Ascending aorta (tissue), 2 donors: ENCODE data around the gene FTSJ1. TPM values are rescaled to one million over a fixed set of nuclear protein-coding genes. Genes with fewer than 3 reads are reported as not detected.

Experiments
- DNase-seq, 2 donors: peaks; one replicate each; pipeline ENCODE4 v3.0.0-alpha.2; 2019; ENCODE audit warnings: low spot score in 2 of 2
- H3K27ac ChIP-seq, 2 donors: fragments of 200-600 bp; sonication (generic); one replicate each; pipeline ENCODE4 v1.5.1; 2016 to 2017; ENCODE audit warnings: mild to moderate bottlenecking in 1 of 2
- H3K27me3 ChIP-seq: fragments of 200-600 bp; sonication (generic); one replicate; pipeline ENCODE4 v1.5.1; 2017
- H3K36me3 ChIP-seq, 2 donors: fragments of 200-600 bp; sonication (generic); one replicate each; pipeline ENCODE4 v1.5.1; 2016
- H3K4me1 ChIP-seq, 2 donors: fragments of 200-600 bp; sonication (generic); one replicate each; pipeline ENCODE4 v1.5.1; 2016 to 2017; ENCODE audit warnings: mild to moderate bottlenecking in 1 of 2
- H3K4me3 ChIP-seq, 2 donors: fragments of 200-600 bp; sonication (generic); one replicate each; pipeline ENCODE4 v1.5.1; 2016 to 2017; ENCODE audit warnings: mild to moderate bottlenecking in 1 of 2
- H3K9me3 ChIP-seq, 2 donors: fragments of 200-600 bp; sonication (generic); one replicate each; pipeline ENCODE4 v1.5.1; 2016
- intact Hi-C: fragments of 100-400 bp; cut with DNase I; formaldehyde crosslinking; loops from one replicate; pipeline ENCODE4 v1.15.1; 2023
- total RNA-seq: library from RNA; depleted of rRNA; stranded (reverse); fragments of >200 nt; gene quantifications from one replicate; pipeline ENCODE4 v1.1.0, GENCODE V29; 2016
- TF ChIP-seq, protein P1 (sequence below), 3 experiments: fragments of 200-600 bp in 2 of 3; fragments of 450-650 bp in 1 of 3; sonication (generic) in 2 of 3; IDR thresholded peaks; one replicate each; pipeline ENCODE4 v1.5.1; 2016 to 2019; ENCODE audit warnings: antibody characterized with exemption in 3 of 3, mild to moderate bottlenecking in 1 of 3, moderate library complexity in 1 of 3

Gene FTSJ1
- total RNA-seq, 1 donor from 2014 or later = 159 TPM

DNA sequence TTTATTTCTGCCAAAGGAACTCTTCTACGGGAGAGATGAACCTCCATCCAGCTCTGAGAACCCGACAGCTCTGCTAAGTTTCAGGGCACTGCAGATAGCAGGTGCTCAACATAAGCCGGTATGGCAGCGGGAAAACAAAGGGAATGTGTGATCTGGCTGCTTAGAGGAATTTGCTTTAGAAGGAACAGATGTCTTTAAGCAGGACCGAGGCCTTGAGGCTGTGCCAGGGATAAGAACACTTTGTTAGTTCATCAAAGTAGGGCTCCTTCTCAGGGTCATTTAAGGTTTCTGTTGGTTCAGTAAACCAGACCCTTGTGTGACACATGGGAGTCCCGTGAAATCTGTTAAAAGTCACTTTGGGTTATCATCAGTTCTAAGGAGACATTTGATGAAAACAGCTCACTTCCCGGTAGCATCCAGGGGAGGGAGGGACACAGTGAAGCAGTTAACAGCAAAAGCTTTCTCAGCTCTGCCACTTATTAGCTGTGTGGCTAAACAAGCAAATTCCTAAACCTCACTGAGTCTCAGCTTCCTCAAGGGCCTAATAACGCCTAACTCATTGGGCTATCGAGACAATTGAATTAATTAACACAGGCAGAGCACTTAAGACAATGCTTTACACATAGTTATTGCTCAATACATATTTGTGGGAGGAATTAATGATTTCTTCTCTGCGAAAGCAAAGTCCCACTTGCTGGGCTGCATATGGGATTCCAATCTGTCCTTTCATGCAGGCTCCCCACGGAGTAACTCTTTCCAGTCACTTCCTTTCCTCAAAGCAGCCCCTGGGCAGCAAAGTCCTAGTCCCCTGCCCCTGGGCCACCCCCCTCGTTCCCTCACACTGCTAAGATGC, 2.9 kb upstream of the FTSJ1 start:
- TF ChIP-seq, protein P1, sequence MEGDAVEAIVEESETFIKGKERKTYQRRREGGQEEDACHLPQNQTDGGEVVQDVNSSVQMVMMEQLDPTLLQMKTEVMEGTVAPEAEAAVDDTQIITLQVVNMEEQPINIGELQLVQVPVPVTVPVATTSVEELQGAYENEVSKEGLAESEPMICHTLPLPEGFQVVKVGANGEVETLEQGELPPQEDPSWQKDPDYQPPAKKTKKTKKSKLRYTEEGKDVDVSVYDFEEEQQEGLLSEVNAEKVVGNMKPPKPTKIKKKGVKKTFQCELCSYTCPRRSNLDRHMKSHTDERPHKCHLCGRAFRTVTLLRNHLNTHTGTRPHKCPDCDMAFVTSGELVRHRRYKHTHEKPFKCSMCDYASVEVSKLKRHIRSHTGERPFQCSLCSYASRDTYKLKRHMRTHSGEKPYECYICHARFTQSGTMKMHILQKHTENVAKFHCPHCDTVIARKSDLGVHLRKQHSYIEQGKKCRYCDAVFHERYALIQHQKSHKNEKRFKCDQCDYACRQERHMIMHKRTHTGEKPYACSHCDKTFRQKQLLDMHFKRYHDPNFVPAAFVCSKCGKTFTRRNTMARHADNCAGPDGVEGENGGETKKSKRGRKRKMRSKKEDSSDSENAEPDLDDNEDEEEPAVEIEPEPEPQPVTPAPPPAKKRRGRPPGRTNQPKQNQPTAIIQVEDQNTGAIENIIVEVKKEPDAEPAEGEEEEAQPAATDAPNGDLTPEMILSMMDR (IDR thresholded peaks at IDR 0.05) = no peak
- Histone ChIP-seq H3K27ac (no peak overlapping the region), H3K4me3 (no peak overlapping the region), H3K9me3 (no peaks in the 10 kb centered on the region), H3K27me3 (no peaks in the 10 kb centered on the region), H3K36me3 (no peaks in the 10 kb centered on the region), H3K4me1 (no peaks in the 10 kb centered on the region)
- intact Hi-C loops = loop anchor here (10.0 kb wide), 1 partner anchor 422 kb away; the partner anchor contains the start of genes PQBP1 and TIMM17B
- DNase-seq = no peak

DNA sequence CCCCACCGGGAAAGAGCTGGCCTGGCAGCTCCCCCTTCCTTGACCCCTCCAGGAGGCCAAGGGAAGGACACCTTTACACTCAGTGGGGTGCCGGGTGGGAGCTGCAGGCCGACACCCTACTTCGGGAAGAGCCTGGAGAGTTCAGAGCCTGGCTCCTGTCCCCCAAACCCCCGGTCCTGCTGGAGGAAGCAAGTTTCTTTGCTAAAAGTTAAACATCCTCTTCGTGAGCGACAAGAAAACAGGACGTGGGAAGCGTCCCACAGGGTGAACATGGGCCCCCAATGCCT, 2.4 kb upstream of the FTSJ1 start:
- TF ChIP-seq, protein P1 (IDR thresholded peaks at IDR 0.05) = no peak
- H3K36me3 ChIP-seq = no peaks in the 10 kb centered on the region
- no peak overlapping the region for H3K27ac ChIP-seq
- no peaks in the 10 kb centered on the region for H3K9me3 ChIP-seq
- no peaks in the 10 kb centered on the region for H3K4me1 ChIP-seq
- no peaks in the 10 kb centered on the region for H3K27me3 ChIP-seq
- DNase-seq = no peak
- no peak overlapping the region for H3K4me3 ChIP-seq
- intact Hi-C loops = loop anchor here (10.0 kb wide), 1 partner anchor 421 kb away; the partner anchor contains the start of genes PQBP1 and TIMM17B

DNA sequence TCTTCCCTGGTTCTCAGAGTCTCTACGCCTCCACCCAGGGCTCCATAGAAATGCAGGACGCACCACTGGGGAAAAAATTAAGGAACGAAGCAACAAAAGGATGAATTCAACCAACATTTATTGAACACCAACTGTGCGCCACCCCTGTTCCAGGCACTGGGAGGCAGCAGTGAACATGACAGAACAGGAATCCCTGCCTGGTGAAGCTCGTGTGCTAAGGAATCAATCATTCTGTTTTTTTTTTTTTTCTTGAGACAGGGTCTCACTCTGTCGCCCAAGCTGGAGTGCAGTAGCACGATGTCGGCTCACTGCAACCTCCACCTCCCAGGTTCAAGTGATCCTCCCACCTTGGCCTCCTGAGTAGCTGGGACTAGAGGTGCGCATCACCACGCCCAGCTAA, 1.9 kb upstream of the FTSJ1 start:
- TF ChIP-seq, protein P1 (IDR thresholded peaks at IDR 0.05) = no peak
- no peaks in the 10 kb centered on the region for H3K9me3 ChIP-seq

DNA sequence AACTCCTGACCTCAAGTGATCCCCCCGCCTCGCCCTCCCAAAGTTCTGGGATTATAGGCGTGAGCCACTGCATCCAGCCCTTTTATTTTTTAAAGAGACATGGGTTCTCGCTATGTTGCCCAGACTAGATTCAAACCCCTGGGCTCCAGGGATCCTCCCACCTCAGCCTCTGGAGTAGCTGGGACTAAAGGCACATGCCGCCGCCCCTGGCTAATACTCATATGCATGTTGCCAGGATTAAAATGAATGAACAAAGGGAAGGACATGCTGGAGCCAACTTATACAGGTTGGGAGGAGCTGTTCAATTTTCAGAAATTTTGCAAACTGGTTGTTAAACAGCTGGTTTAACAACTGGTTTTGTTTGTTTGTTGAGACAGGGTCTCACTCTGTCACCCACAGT, 1.4 kb upstream of the FTSJ1 start:
- TF ChIP-seq, protein P1 (IDR thresholded peaks at IDR 0.05) = no peak
- Histone ChIP-seq H3K4me3 (no peak overlapping the region), H3K36me3 (no peaks in the 10 kb centered on the region), H3K27ac (no peak overlapping the region), H3K9me3 (no peaks in the 10 kb centered on the region), H3K27me3 (no peaks in the 10 kb centered on the region), H3K4me1 (no peaks in the 10 kb centered on the region)
- intact Hi-C loops = loop anchor here (10.0 kb wide), 1 partner anchor 420 kb away; the partner anchor contains the start of genes PQBP1 and TIMM17B
- DNase-seq = no peak

More for the DNA sequence above, 1.9 kb upstream of the FTSJ1 start:
- H3K4me3 ChIP-seq = no peak overlapping the region
- no peaks in the 10 kb centered on the region for H3K27me3 ChIP-seq
- no peak overlapping the region for H3K27ac ChIP-seq
- H3K36me3 ChIP-seq = no peaks in the 10 kb centered on the region
- no peak for DNase-seq
- no peaks in the 10 kb centered on the region for H3K4me1 ChIP-seq
- intact Hi-C loops = loop anchor here (10.0 kb wide), 1 partner anchor 421 kb away; the partner anchor contains the start of genes PQBP1 and TIMM17B

DNA sequence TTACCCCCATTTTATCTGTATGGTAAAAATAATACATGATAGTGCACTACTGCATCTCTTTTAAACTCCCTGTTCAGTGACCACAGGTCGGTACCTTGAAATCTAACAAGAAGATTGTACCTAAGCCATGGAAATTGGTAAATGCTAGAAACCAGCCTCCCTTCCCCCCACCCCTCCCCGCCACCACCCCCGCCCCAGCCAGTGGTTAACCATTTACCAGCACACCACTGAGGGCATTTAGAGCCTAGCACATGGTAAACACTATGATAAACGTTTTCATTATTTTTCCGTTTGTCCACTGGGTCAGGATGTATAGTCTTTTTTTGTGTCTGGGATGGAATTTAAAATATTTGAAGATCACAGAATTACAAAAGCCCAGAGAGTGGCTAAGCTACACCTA, 703 bp upstream of the FTSJ1 start:
- Histone ChIP-seq H3K4me1 (no peaks in the 10 kb centered on the region), H3K27me3 (no peaks in the 10 kb centered on the region), H3K36me3 (no peaks in the 10 kb centered on the region), H3K4me3 (peak overlapping the region; percentile 66 to 70), H3K27ac (peak overlapping the region; percentile 80 to 88), H3K9me3 (no peaks in the 10 kb centered on the region)
- TF ChIP-seq, protein P1 (IDR thresholded peaks at IDR 0.05) = no peak
- intact Hi-C loops = loop anchor here (5.0 to 10.0 kb wide), 3 partner anchors 47 to 1243 kb away; partner anchors contain the start of genes EBP, PQBP1, TIMM17B and USP11
- DNase-seq = no peak
